Measurements from ENCODE around the gene G0S2. TPM values are rescaled to one million over a fixed set of nuclear protein-coding genes. Genes with fewer than 3 reads are reported as not detected.

The G0S2 gene
- total and polyA plus RNA-seq, 10 of the 15 experiments (the other 5 are each of a cell fraction or from before 2014, with no cell fraction given) = 0.07 to 0.51 (median 0.23) TPM

- TF ChIP-seq ZNF687 (IDR thresholded peaks at IDR 0.05) (peak; percentile 90), BHLHE40 (IDR thresholded peaks at IDR 0.05; ENCODE audit: borderline replicate concordance in 1 of 2, low read depth in 2 of 2, low read length in 1 of 2) (peak; percentile 57 to 85; a peak in 3 of 4 replicates), USF2 (IDR thresholded peaks at IDR 0.05; ENCODE audit: borderline replicate concordance, low read depth, low read length) (no peak), ZNF384 (IDR thresholded peaks at IDR 0.05; ENCODE audit: borderline replicate concordance, low read depth, low read length) (no peak), USF1 (IDR thresholded peaks at IDR 0.05; ENCODE audit: borderline replicate concordance, extremely low read length, insufficient read depth, low read depth, low read length) (no peak), IKZF1 (conservative IDR thresholded peaks at IDR 0.05) (peak; percentile 44; the same call in 1 of the 2 replicates), BACH1 (IDR thresholded peaks at IDR 0.05; ENCODE audit: borderline replicate concordance) (no peak), NFYA (IDR thresholded peaks at IDR 0.05; ENCODE audit: borderline replicate concordance, low read depth, low read length) (no peak), IRF3 (IDR thresholded peaks at IDR 0.05) (no peak)
- TF ChIP-seq, protein P1, sequence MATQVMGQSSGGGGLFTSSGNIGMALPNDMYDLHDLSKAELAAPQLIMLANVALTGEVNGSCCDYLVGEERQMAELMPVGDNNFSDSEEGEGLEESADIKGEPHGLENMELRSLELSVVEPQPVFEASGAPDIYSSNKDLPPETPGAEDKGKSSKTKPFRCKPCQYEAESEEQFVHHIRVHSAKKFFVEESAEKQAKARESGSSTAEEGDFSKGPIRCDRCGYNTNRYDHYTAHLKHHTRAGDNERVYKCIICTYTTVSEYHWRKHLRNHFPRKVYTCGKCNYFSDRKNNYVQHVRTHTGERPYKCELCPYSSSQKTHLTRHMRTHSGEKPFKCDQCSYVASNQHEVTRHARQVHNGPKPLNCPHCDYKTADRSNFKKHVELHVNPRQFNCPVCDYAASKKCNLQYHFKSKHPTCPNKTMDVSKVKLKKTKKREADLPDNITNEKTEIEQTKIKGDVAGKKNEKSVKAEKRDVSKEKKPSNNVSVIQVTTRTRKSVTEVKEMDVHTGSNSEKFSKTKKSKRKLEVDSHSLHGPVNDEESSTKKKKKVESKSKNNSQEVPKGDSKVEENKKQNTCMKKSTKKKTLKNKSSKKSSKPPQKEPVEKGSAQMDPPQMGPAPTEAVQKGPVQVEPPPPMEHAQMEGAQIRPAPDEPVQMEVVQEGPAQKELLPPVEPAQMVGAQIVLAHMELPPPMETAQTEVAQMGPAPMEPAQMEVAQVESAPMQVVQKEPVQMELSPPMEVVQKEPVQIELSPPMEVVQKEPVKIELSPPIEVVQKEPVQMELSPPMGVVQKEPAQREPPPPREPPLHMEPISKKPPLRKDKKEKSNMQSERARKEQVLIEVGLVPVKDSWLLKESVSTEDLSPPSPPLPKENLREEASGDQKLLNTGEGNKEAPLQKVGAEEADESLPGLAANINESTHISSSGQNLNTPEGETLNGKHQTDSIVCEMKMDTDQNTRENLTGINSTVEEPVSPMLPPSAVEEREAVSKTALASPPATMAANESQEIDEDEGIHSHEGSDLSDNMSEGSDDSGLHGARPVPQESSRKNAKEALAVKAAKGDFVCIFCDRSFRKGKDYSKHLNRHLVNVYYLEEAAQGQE (IDR thresholded peaks at IDR 0.05; ENCODE audit: low read depth, low read length) = no peak
- TF ChIP-seq, protein P2, sequence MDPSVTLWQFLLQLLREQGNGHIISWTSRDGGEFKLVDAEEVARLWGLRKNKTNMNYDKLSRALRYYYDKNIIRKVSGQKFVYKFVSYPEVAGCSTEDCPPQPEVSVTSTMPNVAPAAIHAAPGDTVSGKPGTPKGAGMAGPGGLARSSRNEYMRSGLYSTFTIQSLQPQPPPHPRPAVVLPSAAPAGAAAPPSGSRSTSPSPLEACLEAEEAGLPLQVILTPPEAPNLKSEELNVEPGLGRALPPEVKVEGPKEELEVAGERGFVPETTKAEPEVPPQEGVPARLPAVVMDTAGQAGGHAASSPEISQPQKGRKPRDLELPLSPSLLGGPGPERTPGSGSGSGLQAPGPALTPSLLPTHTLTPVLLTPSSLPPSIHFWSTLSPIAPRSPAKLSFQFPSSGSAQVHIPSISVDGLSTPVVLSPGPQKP (IDR thresholded peaks at IDR 0.05; ENCODE audit: low read depth, low read length) = no peak
- TF ChIP-seq, protein P3, sequence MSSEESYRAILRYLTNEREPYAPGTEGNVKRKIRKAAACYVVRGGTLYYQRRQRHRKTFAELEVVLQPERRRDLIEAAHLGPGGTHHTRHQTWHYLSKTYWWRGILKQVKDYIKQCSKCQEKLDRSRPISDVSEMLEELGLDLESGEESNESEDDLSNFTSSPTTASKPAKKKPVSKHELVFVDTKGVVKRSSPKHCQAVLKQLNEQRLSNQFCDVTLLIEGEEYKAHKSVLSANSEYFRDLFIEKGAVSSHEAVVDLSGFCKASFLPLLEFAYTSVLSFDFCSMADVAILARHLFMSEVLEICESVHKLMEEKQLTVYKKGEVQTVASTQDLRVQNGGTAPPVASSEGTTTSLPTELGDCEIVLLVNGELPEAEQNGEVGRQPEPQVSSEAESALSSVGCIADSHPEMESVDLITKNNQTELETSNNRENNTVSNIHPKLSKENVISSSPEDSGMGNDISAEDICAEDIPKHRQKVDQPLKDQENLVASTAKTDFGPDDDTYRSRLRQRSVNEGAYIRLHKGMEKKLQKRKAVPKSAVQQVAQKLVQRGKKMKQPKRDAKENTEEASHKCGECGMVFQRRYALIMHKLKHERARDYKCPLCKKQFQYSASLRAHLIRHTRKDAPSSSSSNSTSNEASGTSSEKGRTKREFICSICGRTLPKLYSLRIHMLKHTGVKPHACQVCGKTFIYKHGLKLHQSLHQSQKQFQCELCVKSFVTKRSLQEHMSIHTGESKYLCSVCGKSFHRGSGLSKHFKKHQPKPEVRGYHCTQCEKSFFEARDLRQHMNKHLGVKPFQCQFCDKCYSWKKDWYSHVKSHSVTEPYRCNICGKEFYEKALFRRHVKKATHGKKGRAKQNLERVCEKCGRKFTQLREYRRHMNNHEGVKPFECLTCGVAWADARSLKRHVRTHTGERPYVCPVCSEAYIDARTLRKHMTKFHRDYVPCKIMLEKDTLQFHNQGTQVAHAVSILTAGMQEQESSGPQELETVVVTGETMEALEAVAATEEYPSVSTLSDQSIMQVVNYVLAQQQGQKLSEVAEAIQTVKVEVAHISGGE (CRISPR knock-in tag; IDR thresholded peaks at IDR 0.05) = no peak
Measured at GRCh38 chr1:209674957-209675564, at the start of gene G0S2 (continued).

All from GM12878 (cell line).